ENCODE measurements around the gene TGIF1.

The TGIF1 gene

GRCh38 chr18:3460823-3461398, 10.9 kb downstream of the TGIF1 start:
- H3K4me3 ChIP-seq (ENCODE audit: low read depth, low read length), result no peak overlapping the region
- no peak for TF ChIP-seq CTCF (IDR thresholded peaks at IDR 0.05; ENCODE audit: borderline replicate concordance, insufficient read depth, low read depth, low read length)

GRCh38 chr18:3461704-3462103, 11.7 kb downstream of the TGIF1 start:
- TF ChIP-seq CTCF (IDR thresholded peaks at IDR 0.05; ENCODE audit: borderline replicate concordance, insufficient read depth, low read depth, low read length), result no peak
- no peak overlapping the region for H3K4me3 ChIP-seq (ENCODE audit: low read depth, low read length)

- H3K4me3 ChIP-seq (ENCODE audit: low read depth, low read length), result no peak overlapping the region
- TF ChIP-seq CTCF (IDR thresholded peaks at IDR 0.05; ENCODE audit: borderline replicate concordance, insufficient read depth, low read depth, low read length), result no peak
Measured at GRCh38 chr18:3463051-3463450, 13.1 kb downstream of the TGIF1 start.

- TF ChIP-seq CTCF (IDR thresholded peaks at IDR 0.05; ENCODE audit: borderline replicate concordance, insufficient read depth, low read depth, low read length), result no peak
- no peak overlapping the region for H3K4me3 ChIP-seq (ENCODE audit: low read depth, low read length)
Measured at GRCh38 chr18:3466045-3466444, 16.1 kb downstream of the TGIF1 start.

GRCh38 chr18:3466872-3467271, 16.9 kb downstream of the TGIF1 start:
- no peak for TF ChIP-seq CTCF (IDR thresholded peaks at IDR 0.05; ENCODE audit: borderline replicate concordance, insufficient read depth, low read depth, low read length)
- H3K4me3 ChIP-seq (ENCODE audit: low read depth, low read length), result no peak overlapping the region

GRCh38 chr18:3468066-3468705, 18.2 kb downstream of the TGIF1 start:
- H3K4me3 ChIP-seq (ENCODE audit: low read depth, low read length), result no peak overlapping the region
- no peak for TF ChIP-seq CTCF (IDR thresholded peaks at IDR 0.05; ENCODE audit: borderline replicate concordance, insufficient read depth, low read depth, low read length)

GRCh38 chr18:3468833-3469232, 18.9 kb downstream of the TGIF1 start:
- H3K4me3 ChIP-seq (ENCODE audit: low read depth, low read length), result no peak overlapping the region
- no peak for TF ChIP-seq CTCF (IDR thresholded peaks at IDR 0.05; ENCODE audit: borderline replicate concordance, insufficient read depth, low read depth, low read length)

Measured in GM12875 (cell line).